ENCODE measurements around the gene FAM50B.
A peak's percentile ranks its signal among the peaks of the same experiment; 100 is the strongest.

The FAM50B gene

GRCh38 chr6:3869284-3869631 is 20.1 kb downstream of the FAM50B start:
- H3K9me3 ChIP-seq (ENCODE audit: control insufficient read depth in 1 of 2, low read length in 2 of 2): no peaks in the 10 kb centered on the region
- H3K4me3 ChIP-seq (ENCODE audit: low read depth in 1 of 2, low read length in 2 of 2): no peak overlapping the region
- H3K36me3 ChIP-seq (ENCODE audit: control insufficient read depth in 1 of 2, insufficient read depth in 2 of 2, low read length in 2 of 2): no peaks in the 10 kb centered on the region
- H3K4me1 ChIP-seq (ENCODE audit: control insufficient read depth in 1 of 2, insufficient read depth in 2 of 2, low read length in 2 of 2): no peaks in the 10 kb centered on the region
- H3K27ac ChIP-seq (ENCODE audit: low read length): peak overlapping the region; percentile 9
- no peaks in the 10 kb centered on the region for H3K27me3 ChIP-seq (ENCODE audit: low read depth, low read length)

- Histone ChIP-seq H3K9me3 (ENCODE audit: control insufficient read depth in 1 of 2, low read length in 2 of 2) (no peaks in the 10 kb centered on the region), H3K4me1 (ENCODE audit: control insufficient read depth in 1 of 2, insufficient read depth in 2 of 2, low read length in 2 of 2) (no peaks in the 10 kb centered on the region), H3K4me3 (ENCODE audit: low read depth in 1 of 2, low read length in 2 of 2) (no peak overlapping the region), H3K27ac (ENCODE audit: low read length) (peak overlapping the region; percentile 9), H3K36me3 (ENCODE audit: control insufficient read depth in 1 of 2, insufficient read depth in 2 of 2, low read length in 2 of 2) (no peaks in the 10 kb centered on the region), H3K27me3 (ENCODE audit: low read depth, low read length) (no peaks in the 10 kb centered on the region)
Observed at GRCh38 chr6:3869632-3870527, 20.7 kb downstream of the FAM50B start.

GRCh38 chr6:3870528-3870925 is 21.4 kb downstream of the FAM50B start:
- no peak overlapping the region for H3K4me3 ChIP-seq (ENCODE audit: low read depth in 1 of 2, low read length in 2 of 2)
- no peaks in the 10 kb centered on the region for H3K9me3 ChIP-seq (ENCODE audit: control insufficient read depth in 1 of 2, low read length in 2 of 2)
- H3K27me3 ChIP-seq (ENCODE audit: low read depth, low read length): no peaks in the 10 kb centered on the region
- no peaks in the 10 kb centered on the region for H3K36me3 ChIP-seq (ENCODE audit: control insufficient read depth in 1 of 2, insufficient read depth in 2 of 2, low read length in 2 of 2)
- H3K4me1 ChIP-seq (ENCODE audit: control insufficient read depth in 1 of 2, insufficient read depth in 2 of 2, low read length in 2 of 2): no peaks in the 10 kb centered on the region
- H3K27ac ChIP-seq (ENCODE audit: low read length): no peak overlapping the region

- H3K27ac ChIP-seq (ENCODE audit: low read length): no peak overlapping the region
- H3K4me3 ChIP-seq (ENCODE audit: low read depth in 1 of 2, low read length in 2 of 2): no peak overlapping the region
- H3K27me3 ChIP-seq (ENCODE audit: low read depth, low read length): no peaks in the 10 kb centered on the region
- no peaks in the 10 kb centered on the region for H3K4me1 ChIP-seq (ENCODE audit: control insufficient read depth in 1 of 2, insufficient read depth in 2 of 2, low read length in 2 of 2)
- H3K9me3 ChIP-seq (ENCODE audit: control insufficient read depth in 1 of 2, low read length in 2 of 2): no peaks in the 10 kb centered on the region
- H3K36me3 ChIP-seq (ENCODE audit: control insufficient read depth in 1 of 2, insufficient read depth in 2 of 2, low read length in 2 of 2): no peaks in the 10 kb centered on the region
Observed at GRCh38 chr6:3871515-3871914, 22.3 kb downstream of the FAM50B start.

- no peak overlapping the region for H3K27ac ChIP-seq (ENCODE audit: low read length)
Observed at GRCh38 chr6:3871939-3872338, 22.8 kb downstream of the FAM50B start.

GRCh38 chr6:3872370-3872854 is 23.2 kb downstream of the FAM50B start:
- H3K4me1 ChIP-seq (ENCODE audit: control insufficient read depth in 1 of 2, insufficient read depth in 2 of 2, low read length in 2 of 2): no peaks in the 10 kb centered on the region
- H3K27ac ChIP-seq (ENCODE audit: low read length): no peak overlapping the region
- H3K4me3 ChIP-seq (ENCODE audit: low read depth in 1 of 2, low read length in 2 of 2): no peak overlapping the region
- no peaks in the 10 kb centered on the region for H3K27me3 ChIP-seq (ENCODE audit: low read depth, low read length)
- H3K9me3 ChIP-seq (ENCODE audit: control insufficient read depth in 1 of 2, low read length in 2 of 2): no peaks in the 10 kb centered on the region
- no peaks in the 10 kb centered on the region for H3K36me3 ChIP-seq (ENCODE audit: control insufficient read depth in 1 of 2, insufficient read depth in 2 of 2, low read length in 2 of 2)

More at GRCh38 chr6:3871939-3872338, 22.8 kb downstream of the FAM50B start:
- Histone ChIP-seq H3K27me3 (ENCODE audit: low read depth, low read length) (no peaks in the 10 kb centered on the region), H3K9me3 (ENCODE audit: control insufficient read depth in 1 of 2, low read length in 2 of 2) (no peaks in the 10 kb centered on the region), H3K4me1 (ENCODE audit: control insufficient read depth in 1 of 2, insufficient read depth in 2 of 2, low read length in 2 of 2) (no peaks in the 10 kb centered on the region), H3K4me3 (ENCODE audit: low read depth in 1 of 2, low read length in 2 of 2) (no peak overlapping the region), H3K36me3 (ENCODE audit: control insufficient read depth in 1 of 2, insufficient read depth in 2 of 2, low read length in 2 of 2) (no peaks in the 10 kb centered on the region)

- no peaks in the 10 kb centered on the region for H3K4me1 ChIP-seq (ENCODE audit: control insufficient read depth in 1 of 2, insufficient read depth in 2 of 2, low read length in 2 of 2)
- no peaks in the 10 kb centered on the region for H3K9me3 ChIP-seq (ENCODE audit: control insufficient read depth in 1 of 2, low read length in 2 of 2)
- no peak overlapping the region for H3K27ac ChIP-seq (ENCODE audit: low read length)
- H3K27me3 ChIP-seq (ENCODE audit: low read depth, low read length): no peaks in the 10 kb centered on the region
- H3K36me3 ChIP-seq (ENCODE audit: control insufficient read depth in 1 of 2, insufficient read depth in 2 of 2, low read length in 2 of 2): no peaks in the 10 kb centered on the region
- no peak overlapping the region for H3K4me3 ChIP-seq (ENCODE audit: low read depth in 1 of 2, low read length in 2 of 2)
Observed at GRCh38 chr6:3873051-3873450, 23.9 kb downstream of the FAM50B start.

GRCh38 chr6:3874069-3874468 is 24.9 kb downstream of the FAM50B start:
- H3K36me3 ChIP-seq (ENCODE audit: control insufficient read depth in 1 of 2, insufficient read depth in 2 of 2, low read length in 2 of 2): no peaks in the 10 kb centered on the region
- no peaks in the 10 kb centered on the region for H3K27me3 ChIP-seq (ENCODE audit: low read depth, low read length)
- H3K27ac ChIP-seq (ENCODE audit: low read length): no peak overlapping the region
- no peak overlapping the region for H3K4me3 ChIP-seq (ENCODE audit: low read depth in 1 of 2, low read length in 2 of 2)
- no peaks in the 10 kb centered on the region for H3K4me1 ChIP-seq (ENCODE audit: control insufficient read depth in 1 of 2, insufficient read depth in 2 of 2, low read length in 2 of 2)
- no peaks in the 10 kb centered on the region for H3K9me3 ChIP-seq (ENCODE audit: control insufficient read depth in 1 of 2, low read length in 2 of 2)

- Histone ChIP-seq H3K27ac (ENCODE audit: low read length) (no peak overlapping the region), H3K4me1 (ENCODE audit: control insufficient read depth in 1 of 2, insufficient read depth in 2 of 2, low read length in 2 of 2) (no peaks in the 10 kb centered on the region), H3K9me3 (ENCODE audit: control insufficient read depth in 1 of 2, low read length in 2 of 2) (no peaks in the 10 kb centered on the region), H3K4me3 (ENCODE audit: low read depth in 1 of 2, low read length in 2 of 2) (no peak overlapping the region), H3K27me3 (ENCODE audit: low read depth, low read length) (no peaks in the 10 kb centered on the region), H3K36me3 (ENCODE audit: control insufficient read depth in 1 of 2, insufficient read depth in 2 of 2, low read length in 2 of 2) (no peaks in the 10 kb centered on the region)
Observed at GRCh38 chr6:3875486-3875885, 26.3 kb downstream of the FAM50B start.

GRCh38 chr6:3876101-3876500 is 26.9 kb downstream of the FAM50B start:
- H3K36me3 ChIP-seq (ENCODE audit: control insufficient read depth in 1 of 2, insufficient read depth in 2 of 2, low read length in 2 of 2): no peaks in the 10 kb centered on the region
- no peak overlapping the region for H3K27ac ChIP-seq (ENCODE audit: low read length)
- H3K4me1 ChIP-seq (ENCODE audit: control insufficient read depth in 1 of 2, insufficient read depth in 2 of 2, low read length in 2 of 2): no peaks in the 10 kb centered on the region
- no peaks in the 10 kb centered on the region for H3K9me3 ChIP-seq (ENCODE audit: control insufficient read depth in 1 of 2, low read length in 2 of 2)
- H3K4me3 ChIP-seq (ENCODE audit: low read depth in 1 of 2, low read length in 2 of 2): no peak overlapping the region
- H3K27me3 ChIP-seq (ENCODE audit: low read depth, low read length): no peaks in the 10 kb centered on the region

- no peaks in the 10 kb centered on the region for H3K9me3 ChIP-seq (ENCODE audit: control insufficient read depth in 1 of 2, low read length in 2 of 2)
- H3K4me3 ChIP-seq (ENCODE audit: low read depth in 1 of 2, low read length in 2 of 2): no peak overlapping the region
- H3K4me1 ChIP-seq (ENCODE audit: control insufficient read depth in 1 of 2, insufficient read depth in 2 of 2, low read length in 2 of 2): no peaks in the 10 kb centered on the region
- H3K36me3 ChIP-seq (ENCODE audit: control insufficient read depth in 1 of 2, insufficient read depth in 2 of 2, low read length in 2 of 2): no peaks in the 10 kb centered on the region
- no peak overlapping the region for H3K27ac ChIP-seq (ENCODE audit: low read length)
- no peaks in the 10 kb centered on the region for H3K27me3 ChIP-seq (ENCODE audit: low read depth, low read length)
Observed at GRCh38 chr6:3876866-3877265, 27.7 kb downstream of the FAM50B start.
